IMR-90 (cell line): ENCODE data around the gene XPO4. TPM values are rescaled to one million over a fixed set of nuclear protein-coding genes. Genes with fewer than 3 reads are reported as not detected.

Experiments used
- polyA plus RNA-seq, 3 experiments: library from polyadenylated mRNA; depleted of rRNA; stranded (reverse); fragments of >200 nt; gene quantifications; 2 replicates each; pipeline ENCODE4 v1.2.3, GENCODE V29; 2012; ENCODE audit warnings: low replicate concordance in 1 of 3
- total RNA-seq: library from RNA; depleted of rRNA; stranded (reverse); fragments of >200 nt; gene quantifications from 2 replicates; pipeline ENCODE4 v1.2.3, GENCODE V29; 2012; rRNA removed

Gene XPO4
- total and polyA plus RNA-seq, 2 of the 4 experiments (the other 2 are of a cell fraction): 5.0 to 21.1 TPM

Other genes starting within 250 kb of the XPO4 start
- gene IL17D, start 199.0 kb downstream of the XPO4 start, total RNA-seq: 0.56 and 0.72 TPM in 2 replicates
- 1.2 and 1.4 TPM in 2 replicates for gene IL17D, start 199.0 kb downstream of the XPO4 start, polyA plus RNA-seq (2012; rRNA removed)
- 10.6 and 11.7 TPM in 2 replicates for gene EEF1AKMT1, start 128.8 kb downstream of the XPO4 start, total RNA-seq
- 7.4 and 10.0 TPM in 2 replicates for gene EEF1AKMT1, start 128.8 kb downstream of the XPO4 start, polyA plus RNA-seq (2012; rRNA removed)
- gene LATS2, start 158.8 kb upstream of the XPO4 start, total RNA-seq: 12.7 and 16.4 TPM in 2 replicates
- 22.4 and 36.9 TPM in 2 replicates for gene LATS2, start 158.8 kb upstream of the XPO4 start, polyA plus RNA-seq (2012; rRNA removed)
- 37.6 and 75.0 TPM in 2 replicates for gene SAP18, start 237.4 kb upstream of the XPO4 start, total RNA-seq
- 69.5 and 72.3 TPM in 2 replicates for gene SAP18, start 237.4 kb upstream of the XPO4 start, polyA plus RNA-seq (2012; rRNA removed)